Right renal pelvis (tissue), 4 donors: ENCODE measurements around the gene DCAKD. TPM values are rescaled to one million over a fixed set of nuclear protein-coding genes. Genes with fewer than 3 reads are reported as not detected.

Source experiments
- DNase-seq, 4 donors: peaks; one replicate each; pipeline ENCODE4 v3.0.0-alpha.2; 2013; ENCODE audit warnings: low read depth in 4 of 4, low spot score in 3 of 4, missing footprints in 1 of 4
- polyA plus RNA-seq, 4 donors: library from polyadenylated mRNA; unstranded; fragments of 120-200 nt; gene quantifications; one replicate each; pipeline ENCODE4 v1.2.1, GENCODE V29; 2013; ENCODE audit not compliant: insufficient read length in 4 of 4

Gene DCAKD
- polyA plus RNA-seq: 10 to 100 TPM; 49.7 to 59.9 (median 52.8) TPM

DNA sequence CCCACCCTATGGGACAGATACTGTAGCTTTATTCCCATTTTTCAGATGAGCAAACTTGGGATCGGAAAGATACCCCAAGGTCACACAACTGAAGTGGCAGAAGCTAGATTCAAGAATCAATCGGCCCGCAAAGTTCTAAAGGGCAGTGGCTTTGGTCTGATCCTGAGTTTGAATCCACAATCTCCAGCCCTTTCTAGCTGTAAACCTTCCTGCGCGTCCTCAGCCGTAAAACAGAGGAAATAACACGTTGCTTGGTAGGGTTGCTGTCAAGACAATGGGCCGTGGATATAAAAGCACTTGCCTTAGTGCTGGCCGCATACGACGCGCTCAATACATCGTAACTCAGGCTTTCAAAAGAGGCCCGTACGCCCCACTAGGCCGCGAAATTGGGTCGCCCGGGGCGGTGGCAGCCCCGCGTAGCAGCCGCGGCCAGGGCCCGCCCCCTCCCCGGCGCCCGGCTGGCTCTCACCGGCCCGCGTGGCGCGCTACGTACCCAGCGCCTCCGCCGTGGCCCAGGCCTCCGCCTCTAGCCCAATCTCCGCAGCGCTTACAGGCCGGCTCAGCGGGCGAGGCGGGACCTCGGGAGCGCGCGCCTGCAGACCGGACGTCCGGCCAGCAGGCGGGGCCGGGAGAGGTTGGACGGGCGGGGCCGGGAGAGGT, at the start of gene DCAKD:
DCAKD (minus strand) TSS at position 573 of the 660 bp plus-strand sequence. CDS start 16,747 bp downstream, outside the sequence.
- DNase-seq: peak; percentile 79 to 92 (median 88)

- DNase-seq: peak; percentile 61 to 69 (median 65)
Measured at GRCh38 chr17:45098869-45099616, 47.6 kb upstream of the DCAKD start.

DNA sequence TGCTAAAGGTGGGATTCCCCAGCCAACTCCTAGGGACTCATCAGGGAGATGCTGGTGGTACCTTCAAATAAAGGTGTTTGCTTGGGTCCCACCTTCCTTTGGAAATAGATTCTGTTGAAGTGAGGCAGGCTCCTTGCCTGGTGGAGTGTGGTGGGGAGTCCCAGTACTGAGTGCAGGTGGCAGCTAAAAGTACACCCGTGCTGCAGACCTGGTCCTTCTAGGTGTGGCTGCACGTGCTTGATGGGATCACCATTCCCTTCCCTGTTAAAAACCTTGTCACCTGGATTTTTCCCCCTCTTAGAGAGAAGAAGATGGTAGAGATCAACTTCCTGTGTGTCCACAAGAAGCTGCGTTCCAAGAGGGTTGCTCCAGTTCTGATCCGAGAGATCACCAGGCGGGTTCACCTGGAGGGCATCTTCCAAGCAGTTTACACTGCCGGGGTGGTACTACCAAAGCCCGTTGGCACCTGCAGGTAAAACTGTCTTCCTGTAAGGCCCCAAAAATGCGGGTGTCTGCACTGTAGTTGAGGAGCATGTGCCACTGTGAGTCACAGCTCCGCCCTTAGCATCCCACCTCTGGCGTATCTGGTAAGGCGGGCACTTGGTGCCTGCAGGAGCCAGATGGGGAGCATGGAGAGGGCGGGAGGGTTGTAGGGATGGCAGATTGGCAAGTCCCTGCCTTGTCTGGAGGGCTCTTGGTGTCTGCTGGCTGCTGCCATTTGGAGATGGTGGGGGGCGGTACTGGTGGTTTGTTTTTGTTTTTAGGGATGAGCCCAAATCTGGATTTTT, 46.8 kb upstream of the DCAKD start:
- no peak for DNase-seq

GRCh38 chr17:45096926-45097325, 45.5 kb upstream of the DCAKD start:
- no peak for DNase-seq

DNA sequence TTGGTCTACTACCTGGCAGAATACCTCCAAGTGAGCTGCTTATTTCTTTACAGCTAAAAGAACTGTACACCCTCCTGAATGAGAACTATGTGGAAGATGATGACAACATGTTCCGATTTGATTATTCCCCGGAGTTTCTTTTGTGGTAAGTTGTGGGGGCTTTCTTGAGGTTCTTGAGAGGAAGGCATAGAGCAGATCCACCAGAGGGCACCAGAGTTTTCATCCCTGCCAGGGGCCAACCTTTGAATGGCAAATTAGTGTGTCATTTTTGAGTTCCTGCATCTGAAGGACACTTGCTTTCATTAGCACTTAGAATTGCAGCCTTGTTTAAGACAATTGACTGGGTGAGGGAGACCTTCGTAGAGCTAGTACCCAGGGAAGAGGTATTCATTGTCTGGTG, 44.7 kb upstream of the DCAKD start:
- no peak for DNase-seq

GRCh38 chr17:45093444-45094110, 42.1 kb upstream of the DCAKD start:
- DNase-seq: no peak

GRCh38 chr17:45092911-45093430, 41.5 kb upstream of the DCAKD start:
- no peak for DNase-seq

- no peak for DNase-seq
Measured at GRCh38 chr17:45091778-45092425, 40.5 kb upstream of the DCAKD start.

DNA sequence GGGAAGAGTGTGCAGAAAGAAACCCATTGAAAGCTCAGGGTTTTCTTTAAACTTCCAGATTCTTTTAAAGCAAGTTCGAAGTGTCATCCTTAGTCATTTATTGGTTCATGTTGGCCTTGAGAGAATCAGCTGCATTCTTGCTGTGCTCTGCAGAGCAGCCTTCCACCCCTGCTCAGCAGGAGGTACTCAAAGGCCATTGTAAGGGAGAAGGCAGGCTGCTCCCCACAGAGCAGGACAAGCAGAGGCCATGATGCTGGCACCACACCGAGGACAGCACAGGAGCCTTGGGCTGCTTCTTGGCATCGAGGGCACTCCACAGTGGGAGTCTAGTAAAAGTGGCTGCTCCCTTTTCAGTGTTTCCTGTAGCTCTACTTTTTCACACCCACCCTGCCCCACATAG, 39.3 kb upstream of the DCAKD start:
- no peak for DNase-seq

GRCh38 chr17:45088741-45089140, 37.3 kb upstream of the DCAKD start:
- no peak for DNase-seq

GRCh38 chr17:45087978-45088377, 36.5 kb upstream of the DCAKD start:
- DNase-seq: no peak

- no peak for DNase-seq
Measured at GRCh38 chr17:45087504-45087975, 36.1 kb upstream of the DCAKD start.

DNA sequence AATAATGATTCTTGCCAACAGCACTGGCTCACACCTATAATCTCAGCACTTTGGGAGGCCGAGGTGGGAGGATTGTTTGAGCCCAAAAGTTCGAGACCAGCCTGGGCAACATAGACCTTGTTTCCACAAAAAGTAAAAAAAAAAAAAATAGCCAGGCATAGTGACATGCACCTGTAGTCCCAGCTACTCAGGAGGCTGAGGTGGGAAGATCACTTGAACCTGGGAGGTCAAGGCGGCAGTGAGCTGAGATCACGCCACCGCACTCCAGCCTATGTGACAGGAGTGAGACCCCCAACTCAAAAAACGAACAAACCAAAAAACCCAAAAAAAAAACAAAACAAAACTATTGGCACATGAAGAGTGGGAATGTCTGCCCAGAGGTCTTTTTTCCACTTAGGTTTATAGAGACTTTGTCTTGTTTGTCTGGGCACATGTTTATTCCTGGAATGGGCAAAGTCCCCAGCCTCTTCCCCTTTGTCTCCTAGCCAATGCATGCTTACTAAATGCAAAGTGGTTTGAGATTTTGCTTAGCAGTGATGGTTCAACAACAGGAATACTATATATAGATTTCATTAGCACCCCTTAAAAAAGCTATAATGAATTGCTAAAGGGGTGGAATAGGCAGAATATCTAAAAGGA, 35.6 kb upstream of the DCAKD start:
- DNase-seq: no peak

DNA sequence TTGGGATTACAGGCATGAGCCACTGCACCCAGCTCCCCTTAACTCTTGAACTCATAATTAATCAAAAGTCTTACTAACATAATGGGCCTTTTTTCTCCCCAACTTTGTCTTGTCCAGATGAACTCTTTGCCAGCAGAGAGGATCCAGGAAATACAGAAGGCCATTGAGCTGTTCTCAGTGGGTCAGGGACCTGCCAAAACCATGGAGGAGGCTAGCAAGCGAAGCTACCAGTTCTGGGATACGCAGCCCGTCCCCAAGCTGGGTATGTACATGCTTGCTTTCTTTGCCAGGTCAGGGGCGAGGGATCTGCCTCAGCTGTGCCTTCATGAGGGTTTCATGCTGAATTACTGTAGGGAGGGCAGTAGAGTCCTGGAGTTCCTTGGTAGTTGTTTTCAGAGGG, 35.0 kb upstream of the DCAKD start:
- no peak for DNase-seq

DNA sequence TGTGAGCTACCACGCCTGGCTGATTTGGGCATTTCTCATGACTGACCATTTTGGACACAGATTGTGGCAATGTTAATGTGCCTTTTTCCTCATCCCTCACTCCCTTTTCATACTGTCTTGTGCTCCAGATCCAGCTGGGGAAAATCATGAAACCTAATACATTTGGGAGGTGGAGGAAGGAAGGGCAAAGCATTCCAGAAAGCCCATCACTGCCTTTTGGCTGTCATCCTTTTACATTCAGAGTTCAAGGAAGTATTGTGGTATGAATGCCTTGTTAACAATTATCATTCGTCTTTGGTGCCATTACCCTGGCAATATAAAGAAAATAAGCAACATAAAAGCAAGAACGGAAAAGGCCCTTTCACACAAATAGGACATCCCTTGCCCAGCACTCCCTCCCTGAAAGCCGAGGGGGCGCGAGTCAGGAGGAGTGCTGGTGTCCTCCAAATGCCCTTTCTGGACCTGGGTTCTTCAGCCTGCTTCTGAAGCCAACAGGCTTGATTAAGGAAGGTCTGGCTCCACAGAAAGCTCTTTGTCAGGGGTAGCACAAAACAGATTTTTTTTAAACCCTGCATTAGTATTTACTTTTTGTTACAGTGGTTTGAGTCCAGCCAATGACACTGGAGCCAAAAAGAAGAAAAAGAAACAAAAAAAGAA, 29.7 kb upstream of the DCAKD start:
- DNase-seq: no peak

DNA sequence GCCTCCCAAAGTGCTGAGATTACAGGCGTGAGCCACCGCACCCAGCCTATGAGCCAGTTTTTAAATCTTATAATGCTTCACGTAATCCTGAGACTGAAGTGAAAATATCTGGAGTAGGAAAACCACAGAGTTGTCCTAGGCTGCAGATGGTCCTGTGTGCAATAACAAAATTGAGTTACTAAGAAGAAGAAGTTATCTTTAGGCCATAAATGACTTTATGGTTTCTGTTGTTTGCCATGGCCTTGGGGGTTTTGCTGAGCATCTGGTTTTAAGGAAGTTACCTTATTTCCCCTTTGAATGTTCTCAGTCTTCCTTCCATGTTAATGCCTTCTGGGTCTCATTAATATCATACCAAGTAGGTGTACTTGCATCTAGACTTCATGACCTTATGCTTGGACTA, 26.2 kb upstream of the DCAKD start:
- no peak for DNase-seq

GRCh38 chr17:45073414-45074070, 22.1 kb upstream of the DCAKD start:
- no peak for DNase-seq

DNA sequence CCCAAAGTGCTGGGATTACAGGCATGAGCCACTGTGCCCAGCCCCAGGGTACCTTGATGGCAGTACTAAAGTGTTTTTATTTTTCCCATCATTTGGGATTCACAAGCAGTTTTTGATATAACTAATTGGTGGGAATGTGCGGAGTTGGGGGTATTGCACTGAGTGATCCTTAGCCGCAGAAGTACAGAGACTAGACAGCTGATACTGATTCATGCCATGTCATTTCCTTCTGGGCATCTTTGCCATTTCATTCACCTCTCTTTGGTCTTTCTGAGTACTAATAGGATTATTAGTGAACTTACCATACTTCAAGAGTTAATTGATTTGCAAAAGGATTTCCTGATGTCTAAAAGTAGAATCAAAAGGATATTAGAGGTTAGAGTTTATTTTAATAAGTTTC, 19.4 kb upstream of the DCAKD start:
- DNase-seq: no peak
